ENCODE results near the gene MRC2. TPM values are rescaled to one million over a fixed set of nuclear protein-coding genes. Genes with fewer than 3 reads are reported as not detected.

Gene MRC2
- total and polyA plus RNA-seq, 5 donors from 2014 or later = 0.25 to 10.2 (median 0.32) TPM

DNA sequence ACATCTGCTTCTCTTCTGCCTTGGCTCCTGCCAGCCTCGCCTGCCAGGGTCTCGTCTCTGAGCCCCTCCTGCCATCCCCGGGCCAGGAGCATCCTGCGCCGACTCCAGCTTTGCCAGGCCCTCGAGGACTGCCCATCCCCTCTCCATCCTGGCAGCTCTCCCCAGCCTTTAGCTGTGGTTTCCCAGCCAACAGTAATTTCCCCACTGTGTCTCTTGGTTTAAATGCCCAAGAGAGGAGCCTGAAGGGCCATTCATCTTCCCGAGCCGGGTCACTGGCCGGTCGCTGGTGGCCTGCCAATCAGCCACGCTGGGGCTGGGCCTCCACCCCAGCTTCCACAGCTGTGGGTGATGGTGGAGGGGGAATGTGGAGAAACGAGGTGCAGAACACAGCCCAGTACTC lies 47.8 kb downstream of the MRC2 start:
- Mint-ChIP-seq H3K4me3 (no peak overlapping the region), H3K9me3 (no peaks in the 10 kb centered on the region), H3K27ac (peak overlapping the region in 1 of 3 donors; percentile 14), H3K4me1 (peaks cover 0 to 4% (median 2%) of the 10 kb centered on the region in 4 donors), H3K27me3 (no peaks in the 10 kb centered on the region), H3K36me3 (no peaks in the 10 kb centered on the region)
- Histone ChIP-seq H3K36me3 (ENCODE audit: control insufficient read depth, insufficient read depth, low read length) (no peaks in the 10 kb centered on the region), H3K4me3 (ENCODE audit: low read depth, low read length) (no peak overlapping the region), H3K27ac (ENCODE audit: insufficient read depth, low read length, poor library complexity, severe bottlenecking) (no peak overlapping the region), H3K9me3 (ENCODE audit: control insufficient read depth in 2 of 2, low read length in 2 of 2) (no peaks in the 10 kb centered on the region), H3K27me3 (ENCODE audit: control insufficient read depth, insufficient read depth, low read length) (no peaks in the 10 kb centered on the region), H3K4me1 (ENCODE audit: control insufficient read depth, insufficient read depth, low read length, poor library complexity, severe bottlenecking) (no peaks in the 10 kb centered on the region)
- no peak for ATAC-seq (ENCODE audit: low read depth in 2 of 2)
- DNase-seq = no peak

DNA sequence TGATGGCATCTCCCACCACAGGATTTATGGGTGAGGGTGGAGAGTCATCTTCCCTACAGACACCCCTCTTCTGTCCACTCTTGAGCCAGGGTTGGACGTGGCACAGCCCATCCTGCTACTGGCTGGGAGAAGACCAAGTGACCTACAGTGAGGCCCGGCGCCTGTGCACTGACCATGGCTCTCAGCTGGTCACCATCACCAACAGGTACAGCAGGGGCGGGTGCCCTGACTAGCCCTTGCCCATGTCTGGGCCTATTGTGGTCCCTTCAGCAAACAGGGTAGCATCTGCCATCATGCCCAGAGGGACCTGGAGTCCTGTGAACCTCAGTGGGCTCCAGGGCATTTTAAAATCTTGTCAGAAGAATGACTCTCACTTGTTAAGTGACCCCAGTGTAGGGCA lies 48.2 kb downstream of the MRC2 start:
- Mint-ChIP-seq H3K4me1 (peaks cover 0 to 4% (median 2%) of the 10 kb centered on the region in 4 donors), H3K27ac (no peak overlapping the region), H3K36me3 (no peaks in the 10 kb centered on the region), H3K4me3 (no peak overlapping the region), H3K27me3 (no peaks in the 10 kb centered on the region), H3K9me3 (no peaks in the 10 kb centered on the region)
- H3K4me3 ChIP-seq (ENCODE audit: low read depth, low read length) = no peak overlapping the region
- no peaks in the 10 kb centered on the region for H3K9me3 ChIP-seq (ENCODE audit: control insufficient read depth in 2 of 2, low read length in 2 of 2)
- ATAC-seq (ENCODE audit: low read depth in 2 of 2) (no peak), DNase-seq (no peak)
- no peaks in the 10 kb centered on the region for H3K36me3 ChIP-seq (ENCODE audit: control insufficient read depth, insufficient read depth, low read length)
- no peaks in the 10 kb centered on the region for H3K4me1 ChIP-seq (ENCODE audit: control insufficient read depth, insufficient read depth, low read length, poor library complexity, severe bottlenecking)
- no peak overlapping the region for H3K27ac ChIP-seq (ENCODE audit: insufficient read depth, low read length, poor library complexity, severe bottlenecking)
- H3K27me3 ChIP-seq (ENCODE audit: control insufficient read depth, insufficient read depth, low read length) = no peaks in the 10 kb centered on the region

DNA sequence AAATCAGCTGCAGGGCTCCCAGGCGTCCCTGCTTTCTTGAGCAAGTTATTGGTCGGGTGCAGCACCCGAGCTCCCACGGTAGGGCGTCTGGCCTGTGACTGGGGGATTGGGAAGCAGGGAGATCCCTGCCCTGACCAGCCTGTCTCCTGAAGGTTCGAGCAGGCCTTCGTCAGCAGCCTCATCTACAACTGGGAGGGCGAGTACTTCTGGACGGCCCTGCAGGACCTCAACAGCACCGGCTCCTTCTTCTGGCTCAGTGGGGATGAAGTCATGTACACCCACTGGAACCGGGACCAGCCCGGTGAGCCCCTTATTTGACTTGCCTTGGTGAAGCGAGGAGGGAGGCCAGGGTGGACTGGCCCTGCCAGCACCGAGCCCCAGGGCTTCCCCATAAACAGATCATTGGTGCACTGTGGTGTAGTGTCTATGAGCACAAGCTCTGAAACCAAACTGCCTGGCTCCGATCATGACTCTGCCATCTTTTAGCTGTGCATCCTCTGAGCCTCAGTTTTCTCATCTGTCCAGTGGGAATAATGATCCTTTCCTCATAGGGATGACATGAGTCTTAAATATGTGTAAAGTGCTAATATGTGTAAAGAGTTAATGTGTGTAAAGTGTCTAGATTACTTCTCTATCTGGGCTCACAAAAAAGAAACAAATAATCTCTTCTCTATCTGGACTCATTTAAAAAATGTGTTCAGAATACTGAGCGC lies 48.9 kb downstream of the MRC2 start:
- Mint-ChIP-seq H3K36me3 (no peaks in the 10 kb centered on the region), H3K4me3 (no peak overlapping the region), H3K27me3 (no peaks in the 10 kb centered on the region), H3K27ac (no peak overlapping the region), H3K9me3 (no peaks in the 10 kb centered on the region), H3K4me1 (peaks cover 0 to 4% (median 2%) of the 10 kb centered on the region in 4 donors)
- no peaks in the 10 kb centered on the region for H3K9me3 ChIP-seq (ENCODE audit: control insufficient read depth in 2 of 2, low read length in 2 of 2)
- ATAC-seq (ENCODE audit: low read depth in 2 of 2) (no peak), DNase-seq (no peak)
- H3K4me3 ChIP-seq (ENCODE audit: low read depth, low read length) = no peak overlapping the region
- no peak overlapping the region for H3K27ac ChIP-seq (ENCODE audit: insufficient read depth, low read length, poor library complexity, severe bottlenecking)
- no peaks in the 10 kb centered on the region for H3K27me3 ChIP-seq (ENCODE audit: control insufficient read depth, insufficient read depth, low read length)
- no peaks in the 10 kb centered on the region for H3K36me3 ChIP-seq (ENCODE audit: control insufficient read depth, insufficient read depth, low read length)
- H3K4me1 ChIP-seq (ENCODE audit: control insufficient read depth, insufficient read depth, low read length, poor library complexity, severe bottlenecking) = no peaks in the 10 kb centered on the region

DNA sequence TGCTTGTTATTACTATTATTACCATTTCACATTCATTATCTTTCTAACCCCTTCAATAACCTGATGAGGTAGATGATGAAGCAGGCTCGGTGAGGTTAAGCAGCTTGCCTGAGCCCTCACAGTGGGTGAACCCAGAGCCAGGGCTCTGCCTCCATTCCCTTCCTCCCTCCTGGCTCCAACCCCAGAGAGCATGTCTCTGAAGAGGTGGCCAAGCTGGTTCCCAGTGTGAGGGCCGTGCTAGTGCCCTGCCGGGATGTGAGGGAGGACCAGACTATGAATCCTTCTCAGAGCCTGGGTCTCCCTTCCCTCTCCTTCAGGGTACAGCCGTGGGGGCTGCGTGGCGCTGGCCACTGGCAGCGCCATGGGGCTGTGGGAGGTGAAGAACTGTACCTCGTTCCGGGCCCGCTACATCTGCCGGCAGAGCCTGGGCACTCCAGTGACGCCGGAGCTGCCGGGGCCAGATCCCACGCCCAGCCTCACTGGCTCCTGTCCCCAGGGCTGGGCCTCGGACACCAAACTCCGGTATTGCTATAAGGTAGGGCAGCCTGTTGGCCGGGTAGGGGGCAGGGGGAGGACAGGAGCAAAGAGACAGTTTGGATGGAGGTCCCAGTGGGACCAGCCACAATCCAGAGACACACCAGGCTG lies 49.6 kb downstream of the MRC2 start:
- peaks cover 0 to 4% (median 2%) of the 10 kb centered on the region in 4 donors for H3K4me1 Mint-ChIP-seq
- Histone ChIP-seq H3K27ac (ENCODE audit: insufficient read depth, low read length, poor library complexity, severe bottlenecking) (no peak overlapping the region), H3K4me3 (ENCODE audit: low read depth, low read length) (no peak overlapping the region), H3K36me3 (ENCODE audit: control insufficient read depth, insufficient read depth, low read length) (no peaks in the 10 kb centered on the region), H3K4me1 (ENCODE audit: control insufficient read depth, insufficient read depth, low read length, poor library complexity, severe bottlenecking) (no peaks in the 10 kb centered on the region), H3K27me3 (ENCODE audit: control insufficient read depth, insufficient read depth, low read length) (no peaks in the 10 kb centered on the region), H3K9me3 (ENCODE audit: control insufficient read depth in 2 of 2, low read length in 2 of 2) (no peaks in the 10 kb centered on the region)
- no peaks in the 10 kb centered on the region for H3K9me3 Mint-ChIP-seq
- H3K4me3 Mint-ChIP-seq = no peak overlapping the region
- DNase-seq (no peak), ATAC-seq (ENCODE audit: low read depth in 2 of 2) (no peak)
- H3K36me3 Mint-ChIP-seq = no peaks in the 10 kb centered on the region
- H3K27me3 Mint-ChIP-seq = no peaks in the 10 kb centered on the region
- no peak overlapping the region for H3K27ac Mint-ChIP-seq

DNA sequence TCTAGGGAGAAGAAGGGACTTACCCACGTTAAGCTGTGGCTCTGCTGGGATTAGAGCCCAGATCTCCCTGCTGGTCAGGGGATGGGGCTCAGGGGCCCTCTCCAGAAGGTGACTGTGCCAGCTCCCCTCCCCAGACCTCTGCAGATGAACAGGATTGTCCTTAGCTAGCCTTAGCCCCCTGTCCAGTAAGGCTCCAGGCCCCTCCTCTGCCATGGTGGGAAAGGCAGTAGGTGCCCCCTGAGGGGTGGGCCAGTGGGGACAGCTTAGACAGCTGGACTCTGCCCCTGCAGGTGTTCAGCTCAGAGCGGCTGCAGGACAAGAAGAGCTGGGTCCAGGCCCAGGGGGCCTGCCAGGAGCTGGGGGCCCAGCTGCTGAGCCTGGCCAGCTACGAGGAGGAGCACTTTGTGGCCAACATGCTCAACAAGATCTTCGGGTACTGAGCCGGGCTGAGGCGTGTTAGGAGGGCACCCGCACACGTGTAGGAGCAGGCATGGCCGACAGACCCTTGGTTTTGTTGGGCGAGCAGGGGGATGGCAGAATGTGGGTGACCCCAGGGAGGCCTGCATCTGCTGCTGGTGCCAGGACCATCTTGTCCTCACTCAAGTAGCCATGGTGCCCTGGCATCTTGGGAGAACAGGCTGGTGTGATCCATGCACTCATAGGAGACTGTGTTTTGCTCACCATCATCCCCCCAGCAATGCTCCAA lies 50.9 kb downstream of the MRC2 start:
- H3K27ac ChIP-seq (ENCODE audit: insufficient read depth, low read length, poor library complexity, severe bottlenecking) = no peak overlapping the region
- DNase-seq = no peak
- no peaks in the 10 kb centered on the region for H3K4me1 ChIP-seq (ENCODE audit: control insufficient read depth, insufficient read depth, low read length, poor library complexity, severe bottlenecking)
- H3K27ac Mint-ChIP-seq = peak overlapping the region in 1 of 3 donors; percentile 60
- no peak for ATAC-seq (ENCODE audit: low read depth in 2 of 2)
- H3K9me3 Mint-ChIP-seq = no peaks in the 10 kb centered on the region
- no peaks in the 10 kb centered on the region for H3K36me3 Mint-ChIP-seq
- H3K4me1 Mint-ChIP-seq = no peaks in the 10 kb centered on the region
- H3K4me3 ChIP-seq (ENCODE audit: low read depth, low read length) = no peak overlapping the region
- H3K9me3 ChIP-seq (ENCODE audit: control insufficient read depth in 2 of 2, low read length in 2 of 2) = no peaks in the 10 kb centered on the region
- no peak overlapping the region for H3K4me3 Mint-ChIP-seq
- no peaks in the 10 kb centered on the region for H3K27me3 ChIP-seq (ENCODE audit: control insufficient read depth, insufficient read depth, low read length)
- no peaks in the 10 kb centered on the region for H3K27me3 Mint-ChIP-seq
- H3K36me3 ChIP-seq (ENCODE audit: control insufficient read depth, insufficient read depth, low read length) = no peaks in the 10 kb centered on the region

DNA sequence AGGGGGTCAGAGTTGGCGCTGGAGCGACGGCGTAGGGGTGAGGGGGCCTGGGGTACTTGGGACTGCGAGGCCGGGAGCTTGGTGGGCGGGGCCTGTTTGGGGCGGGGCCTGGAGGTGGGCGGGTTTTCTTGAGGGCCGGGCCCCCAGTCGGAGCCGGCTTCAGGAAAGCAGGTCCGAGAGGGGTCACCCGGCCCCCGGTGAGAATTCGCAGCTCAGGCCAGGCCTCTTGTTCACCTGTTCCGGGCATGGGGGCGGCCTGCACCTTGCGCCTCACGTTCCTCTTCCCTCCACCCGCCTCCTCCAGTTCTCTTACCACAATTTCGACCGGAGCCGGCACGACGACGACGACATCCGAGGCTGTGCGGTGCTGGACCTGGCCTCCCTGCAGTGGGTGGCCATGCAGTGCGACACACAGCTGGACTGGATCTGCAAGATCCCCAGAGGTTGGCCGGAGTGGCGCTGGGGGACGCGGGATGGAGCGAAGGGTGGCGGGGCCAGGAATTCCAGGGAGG lies 52.5 kb downstream of the MRC2 start:
- no peaks in the 10 kb centered on the region for H3K4me1 ChIP-seq (ENCODE audit: control insufficient read depth, insufficient read depth, low read length, poor library complexity, severe bottlenecking)
- H3K27me3 Mint-ChIP-seq = no peaks in the 10 kb centered on the region
- H3K9me3 ChIP-seq (ENCODE audit: control insufficient read depth in 2 of 2, low read length in 2 of 2) = no peaks in the 10 kb centered on the region
- DNase-seq = no peak
- no peak overlapping the region for H3K4me3 Mint-ChIP-seq
- H3K4me1 Mint-ChIP-seq = no peaks in the 10 kb centered on the region
- no peak overlapping the region for H3K27ac Mint-ChIP-seq
- H3K36me3 Mint-ChIP-seq = no peaks in the 10 kb centered on the region
- H3K4me3 ChIP-seq (ENCODE audit: low read depth, low read length) = no peak overlapping the region
- H3K9me3 Mint-ChIP-seq = no peaks in the 10 kb centered on the region
- H3K27ac ChIP-seq (ENCODE audit: insufficient read depth, low read length, poor library complexity, severe bottlenecking) = no peak overlapping the region
- H3K27me3 ChIP-seq (ENCODE audit: control insufficient read depth, insufficient read depth, low read length) = no peaks in the 10 kb centered on the region
- no peaks in the 10 kb centered on the region for H3K36me3 ChIP-seq (ENCODE audit: control insufficient read depth, insufficient read depth, low read length)
- no peak for ATAC-seq (ENCODE audit: low read depth in 2 of 2)

DNA sequence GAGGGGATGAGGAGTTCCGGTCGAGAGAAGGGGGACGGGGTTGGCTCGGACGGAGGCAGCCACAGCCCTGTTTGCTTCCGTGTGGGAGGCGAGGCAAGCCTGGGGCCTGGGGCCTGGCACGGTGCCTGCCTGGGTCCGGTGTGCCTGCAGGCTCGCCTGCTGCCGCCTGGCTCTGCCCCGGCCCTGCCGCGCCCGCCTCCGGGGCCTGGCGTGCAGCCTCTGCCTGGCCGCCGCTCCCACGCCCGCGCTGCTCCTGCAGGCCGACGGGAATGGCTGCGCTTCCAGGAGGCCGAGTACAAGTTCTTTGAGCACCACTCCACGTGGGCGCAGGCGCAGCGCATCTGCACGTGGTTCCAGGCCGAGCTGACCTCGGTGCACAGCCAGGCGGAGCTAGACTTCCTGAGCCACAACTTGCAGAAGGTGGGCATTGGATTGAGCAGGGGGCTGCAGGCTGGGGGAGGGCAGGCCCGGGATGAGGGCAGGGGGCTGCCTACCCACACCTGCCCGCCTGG lies 53.1 kb downstream of the MRC2 start:
- no peak overlapping the region for H3K27ac ChIP-seq (ENCODE audit: insufficient read depth, low read length, poor library complexity, severe bottlenecking)
- no peaks in the 10 kb centered on the region for H3K36me3 Mint-ChIP-seq
- no peaks in the 10 kb centered on the region for H3K4me1 Mint-ChIP-seq
- no peak overlapping the region for H3K27ac Mint-ChIP-seq
- no peaks in the 10 kb centered on the region for H3K27me3 Mint-ChIP-seq
- H3K4me3 ChIP-seq (ENCODE audit: low read depth, low read length) = no peak overlapping the region
- ATAC-seq (ENCODE audit: low read depth in 2 of 2) = no peak
- H3K27me3 ChIP-seq (ENCODE audit: control insufficient read depth, insufficient read depth, low read length) = no peaks in the 10 kb centered on the region
- no peaks in the 10 kb centered on the region for H3K9me3 ChIP-seq (ENCODE audit: control insufficient read depth in 2 of 2, low read length in 2 of 2)
- H3K36me3 ChIP-seq (ENCODE audit: control insufficient read depth, insufficient read depth, low read length) = no peaks in the 10 kb centered on the region
- DNase-seq = no peak
- H3K4me3 Mint-ChIP-seq = no peak overlapping the region
- H3K4me1 ChIP-seq (ENCODE audit: control insufficient read depth, insufficient read depth, low read length, poor library complexity, severe bottlenecking) = no peaks in the 10 kb centered on the region
- H3K9me3 Mint-ChIP-seq = no peaks in the 10 kb centered on the region
